Measurements from ENCODE around the gene LMO3.

LMO3 gene

DNA sequence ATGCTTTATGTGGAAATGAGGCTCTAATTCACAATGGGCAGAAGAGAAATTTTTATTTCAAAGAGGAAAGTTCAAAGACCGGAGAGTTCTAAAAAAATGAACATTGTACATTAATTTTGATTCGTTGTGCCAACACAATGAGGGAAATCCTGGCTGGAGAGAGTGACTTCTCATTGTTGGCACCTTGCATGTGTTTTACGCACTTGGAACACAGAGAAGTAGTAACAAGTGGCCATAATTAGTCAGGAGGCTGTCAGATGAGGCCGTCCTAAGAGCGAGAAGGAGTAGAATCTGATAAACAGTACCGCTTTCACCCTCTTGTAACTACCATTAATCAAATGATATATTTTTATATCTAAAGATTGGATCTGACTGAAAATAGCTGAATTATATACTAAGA is 6.9 kb downstream of the LMO3 start:
- no peak for DNase-seq

DNA sequence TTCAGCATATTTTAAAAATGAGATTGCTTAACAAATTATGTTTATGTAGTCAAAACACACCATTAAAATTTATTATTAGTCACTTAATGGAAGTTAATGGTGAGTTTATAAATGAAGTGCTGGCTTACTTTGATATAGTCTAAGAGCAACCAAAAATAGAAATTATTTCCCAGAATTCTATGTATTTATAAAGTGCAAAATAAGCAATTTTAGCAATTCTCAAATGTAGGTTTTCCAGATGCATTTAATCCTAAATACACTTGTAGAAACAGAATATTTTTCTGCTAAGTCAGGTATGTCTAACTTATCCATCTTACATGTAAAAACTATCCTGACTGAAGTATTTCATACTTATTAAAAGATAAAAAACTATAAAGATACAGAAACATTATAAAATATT is 11.2 kb downstream of the LMO3 start:
- no peak for DNase-seq

DNA sequence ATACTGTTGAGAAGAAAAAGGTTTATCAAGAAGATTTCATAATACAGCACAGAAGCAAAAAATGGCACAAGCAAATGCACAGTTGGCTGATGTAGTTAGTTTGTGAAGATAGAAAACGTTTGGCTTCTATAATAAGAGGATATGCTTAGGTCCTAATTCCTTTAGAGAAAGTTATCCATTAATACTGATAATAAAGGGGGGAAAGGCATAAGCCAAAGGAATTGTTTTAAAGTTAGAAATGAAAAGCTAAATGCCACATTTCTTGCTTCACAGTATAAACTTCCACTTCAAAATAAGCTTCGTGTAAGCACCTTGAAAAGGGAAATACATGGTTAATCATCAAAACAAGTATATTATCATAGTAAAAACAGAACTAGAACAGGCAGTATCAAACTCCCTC is 12.4 kb downstream of the LMO3 start:
- DNase-seq, result no peak

DNA sequence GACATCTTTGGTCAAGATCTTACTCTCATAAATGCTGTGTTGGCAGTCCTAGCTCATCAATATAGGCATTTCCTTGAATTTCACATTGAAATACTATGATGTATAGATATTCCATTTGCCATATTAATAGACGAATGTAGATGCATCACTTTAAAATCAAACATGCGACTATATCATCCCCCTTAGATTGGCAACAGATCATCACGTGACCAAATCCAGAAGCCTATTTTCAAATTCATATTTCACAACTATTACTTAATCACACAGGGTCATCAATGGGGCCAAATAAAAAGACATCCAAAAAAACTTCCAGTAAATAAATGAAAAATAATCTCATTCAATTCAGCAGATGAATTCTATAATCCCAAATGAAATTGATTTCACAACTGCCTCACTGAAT is 15.3 kb downstream of the LMO3 start:
- no peak for DNase-seq

DNA sequence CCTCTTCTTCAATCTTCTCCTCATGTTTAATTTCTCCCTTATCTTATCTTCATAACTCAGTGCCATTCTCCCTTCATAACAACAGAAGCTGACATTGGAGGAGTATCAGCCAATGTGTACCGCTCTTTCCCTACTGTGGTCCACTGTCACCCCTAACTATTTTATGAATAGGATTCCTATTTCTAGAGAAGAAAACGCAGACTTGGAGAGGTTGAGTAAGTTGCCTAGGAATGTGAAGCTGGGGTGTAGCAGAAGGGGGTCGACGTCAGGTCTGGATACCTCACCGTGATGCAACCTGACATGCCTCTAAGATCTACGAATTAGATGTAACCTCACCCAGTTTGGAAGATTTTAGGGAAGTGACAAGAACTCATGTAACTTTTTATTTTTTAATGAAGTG is 17.1 kb downstream of the LMO3 start:
- DNase-seq, result no peak

DNA sequence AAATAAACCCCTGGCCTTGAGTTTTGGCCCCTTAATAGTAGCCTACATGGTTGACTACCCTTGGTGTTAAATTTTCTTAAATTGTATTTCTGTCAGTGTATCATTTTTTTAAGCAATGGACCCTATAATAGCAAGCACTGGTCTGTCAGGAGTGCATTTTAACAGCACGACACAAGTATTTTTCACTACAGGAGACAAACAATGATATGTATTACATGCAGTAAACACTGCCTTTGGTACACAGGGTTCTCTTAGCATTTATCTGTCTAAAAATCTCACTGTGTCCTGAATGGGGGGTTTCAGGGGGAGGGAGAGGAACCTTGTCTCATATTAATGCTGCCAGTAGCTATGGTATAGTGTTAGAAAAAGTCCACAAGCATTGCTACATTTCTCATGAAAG is 18.4 kb downstream of the LMO3 start:
- DNase-seq, result no peak

DNA sequence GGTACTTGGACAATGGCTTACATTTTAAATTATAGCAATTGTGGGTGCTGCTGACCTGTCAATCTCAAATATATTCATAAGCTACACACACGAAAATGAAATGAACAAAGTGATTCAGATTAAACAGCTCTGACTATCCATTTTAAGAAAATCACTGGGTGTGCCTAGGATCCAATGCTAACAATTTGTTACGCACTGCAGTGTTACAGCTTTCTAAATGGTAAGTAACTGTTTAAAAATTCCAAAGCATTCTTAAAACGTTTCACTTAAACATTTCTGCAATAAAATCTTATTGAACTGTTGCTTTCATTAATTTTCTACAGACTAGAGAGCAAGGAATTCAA is 18.9 kb downstream of the LMO3 start:
- no peak for DNase-seq

DNA sequence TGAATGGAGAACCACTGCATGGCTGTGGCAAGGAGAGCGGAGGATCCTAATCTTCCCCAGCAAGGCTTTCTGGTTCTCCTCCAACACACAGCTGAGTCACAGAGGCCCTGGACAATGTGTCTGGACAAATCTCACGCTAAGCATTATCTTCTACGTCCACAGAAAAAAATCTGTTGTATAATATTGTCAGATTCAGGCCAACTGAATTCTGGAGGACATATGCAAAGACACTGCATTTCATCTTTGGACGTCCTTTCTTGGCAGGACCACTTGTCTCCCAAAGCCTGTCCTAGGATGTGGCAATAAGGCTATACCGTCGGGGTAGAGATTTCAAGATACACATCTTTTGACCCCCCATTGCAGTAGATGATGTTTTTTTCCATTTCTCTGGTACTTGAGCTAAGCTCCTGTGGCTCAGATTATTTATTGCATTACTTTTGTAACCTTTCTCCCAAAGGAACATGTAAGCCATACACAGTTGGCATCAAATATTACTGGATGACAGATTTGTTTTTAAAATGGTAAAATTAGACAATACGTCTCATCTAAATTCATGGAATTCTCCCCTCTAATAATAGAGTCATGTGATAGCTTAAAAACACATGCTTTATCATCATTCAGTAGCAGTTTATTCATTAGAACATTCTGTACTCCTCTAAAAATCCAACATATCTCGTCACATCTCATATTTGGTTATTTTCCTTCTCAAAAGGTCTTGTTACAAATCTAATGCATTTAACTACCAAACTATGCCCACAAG is 19.4 kb downstream of the LMO3 start:
- no peak for DNase-seq

DNA sequence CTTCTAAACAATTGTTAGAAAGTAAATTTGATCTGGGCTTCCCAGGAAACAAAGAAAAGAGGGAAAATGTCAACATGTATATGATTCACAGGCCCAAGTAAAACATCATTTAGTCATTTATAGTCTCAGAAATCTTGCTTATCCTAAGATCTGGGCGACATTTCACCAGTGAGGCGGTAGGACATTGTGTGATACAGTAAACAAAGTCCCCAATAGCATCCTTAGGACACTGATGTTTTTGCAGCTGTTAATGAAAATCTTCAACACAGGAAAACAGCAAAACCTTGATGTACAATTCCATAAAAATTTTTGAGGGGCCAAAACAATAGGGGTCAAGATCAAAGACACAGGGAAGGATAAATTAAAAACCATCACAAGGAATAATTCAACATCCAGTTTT is 20.2 kb downstream of the LMO3 start:
- no peak for DNase-seq

DNA sequence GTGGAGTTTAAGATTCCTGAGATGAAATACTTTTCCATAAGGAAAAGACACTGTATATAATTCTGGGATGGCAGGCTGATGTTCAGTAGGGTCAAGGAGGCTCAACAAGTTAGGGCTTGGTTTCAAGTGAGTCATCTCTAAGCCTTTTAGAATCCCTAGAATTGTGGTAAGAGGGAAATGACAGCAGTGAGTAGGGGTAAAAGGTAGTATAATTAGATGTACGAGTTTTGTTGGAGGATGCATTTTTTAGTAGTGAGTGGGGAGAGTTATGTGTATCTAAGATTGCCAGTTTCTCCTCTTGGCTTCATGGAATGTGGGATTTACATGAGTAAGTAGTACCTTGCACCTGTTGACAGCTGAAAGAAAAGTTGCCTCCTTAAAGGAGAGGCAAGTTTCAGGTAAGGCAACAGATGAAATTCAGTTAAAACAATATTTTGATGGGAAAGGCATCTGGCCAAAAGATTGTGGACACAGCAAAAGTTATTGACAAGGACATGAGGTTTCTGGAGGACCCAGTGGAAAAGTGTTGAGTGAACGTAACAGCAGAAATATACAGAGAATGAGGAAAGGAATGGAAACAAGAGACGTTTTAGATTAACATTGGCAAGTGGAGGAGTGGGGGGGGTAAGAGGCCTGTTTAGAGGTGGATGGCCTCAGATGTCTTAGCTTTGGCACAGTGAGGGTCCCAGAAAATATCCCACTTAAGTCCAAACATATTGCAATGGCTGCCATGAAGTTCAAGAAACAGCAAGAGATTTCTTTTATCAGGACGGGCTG is 21.8 kb downstream of the LMO3 start:
- no peak for DNase-seq

DNA sequence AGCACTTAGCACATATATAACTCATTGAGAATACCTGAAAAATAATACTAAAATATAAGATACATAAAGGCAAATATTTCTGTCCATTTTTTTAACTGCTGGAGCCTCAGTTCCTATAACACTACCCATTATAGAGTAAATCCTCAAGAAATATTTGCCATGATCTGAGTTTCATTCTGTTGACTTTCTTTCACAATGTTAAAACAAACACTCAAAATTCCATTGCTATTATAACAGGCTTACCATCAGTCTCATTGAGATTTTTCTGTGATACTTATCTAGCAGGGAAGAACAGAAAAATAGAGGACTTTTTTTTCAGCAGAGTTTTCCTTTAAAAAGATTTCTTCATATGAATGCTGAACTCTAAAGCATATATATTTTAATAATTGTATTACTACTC is 24.5 kb downstream of the LMO3 start:
- no peak for DNase-seq

DNA sequence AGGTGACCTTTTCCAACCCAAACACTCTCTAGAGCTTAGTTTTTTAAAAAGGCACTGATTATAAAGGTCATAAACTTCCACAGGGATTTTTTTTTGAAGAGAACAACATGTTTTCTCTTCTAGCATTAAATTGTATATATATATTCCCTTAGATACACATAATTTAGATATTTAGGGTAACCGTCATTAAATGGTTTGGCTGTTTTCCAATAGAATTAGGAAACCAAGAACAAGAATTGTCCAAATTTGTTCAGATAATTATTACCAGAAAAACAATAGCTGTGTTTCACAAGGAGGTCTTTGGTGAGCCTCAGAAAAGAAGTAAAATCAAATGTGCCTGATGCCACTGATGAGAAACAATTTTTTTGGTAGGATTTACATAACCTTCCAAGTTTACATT is 26.9 kb downstream of the LMO3 start:
- no peak for DNase-seq

DNA sequence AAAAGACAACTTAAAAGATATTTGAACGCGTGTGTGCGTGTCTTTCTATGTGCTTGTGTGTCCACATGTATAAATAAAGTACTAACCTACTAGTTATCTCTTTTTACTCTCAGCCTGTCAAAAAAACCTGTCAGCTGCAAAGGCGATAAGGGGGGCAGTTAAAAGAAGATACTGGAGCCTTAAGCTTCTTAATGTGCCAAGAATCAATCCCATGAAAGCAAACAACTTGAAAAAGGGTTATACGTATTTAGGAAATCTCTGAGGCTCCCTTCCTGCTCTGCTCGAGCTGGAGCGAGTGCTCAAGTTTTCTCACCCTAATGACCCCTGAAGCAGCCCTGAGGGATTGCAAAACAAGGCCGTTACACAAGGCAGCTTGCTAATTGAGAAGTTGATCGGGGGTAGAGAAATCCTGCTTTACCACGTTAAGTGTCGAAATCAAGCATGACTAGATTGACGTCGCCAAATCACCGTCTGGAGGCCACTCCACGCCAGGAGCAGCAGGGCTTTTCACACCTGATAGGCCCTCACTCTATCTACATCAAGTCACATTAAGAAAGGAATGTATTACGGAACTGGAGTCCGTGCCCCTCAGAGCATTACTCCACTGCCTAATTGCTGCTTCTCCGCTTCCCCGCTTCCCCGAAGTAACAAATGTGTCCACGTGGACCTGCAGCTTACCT is 32.4 kb downstream of the LMO3 start:
- DNase-seq, result no peak

DNA sequence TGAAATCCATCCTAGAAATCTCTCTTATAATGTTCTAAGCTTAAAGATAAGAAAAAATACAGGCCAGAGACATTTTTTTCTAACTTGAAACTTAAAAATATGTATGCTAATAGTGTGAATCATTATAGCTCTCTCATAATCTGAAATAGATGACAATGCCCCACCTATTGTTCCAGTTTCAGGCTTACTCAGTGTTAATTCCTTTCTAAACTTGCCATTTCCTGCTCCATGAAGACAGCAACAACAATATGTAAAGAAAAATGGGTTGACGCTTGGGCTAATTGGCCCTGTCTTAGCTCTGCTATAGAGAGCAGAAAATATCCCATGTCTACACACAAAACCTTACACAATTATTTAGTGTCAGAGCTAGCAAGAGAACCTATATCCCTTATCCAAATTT is 37.1 kb downstream of the LMO3 start:
- DNase-seq, result no peak

DNA sequence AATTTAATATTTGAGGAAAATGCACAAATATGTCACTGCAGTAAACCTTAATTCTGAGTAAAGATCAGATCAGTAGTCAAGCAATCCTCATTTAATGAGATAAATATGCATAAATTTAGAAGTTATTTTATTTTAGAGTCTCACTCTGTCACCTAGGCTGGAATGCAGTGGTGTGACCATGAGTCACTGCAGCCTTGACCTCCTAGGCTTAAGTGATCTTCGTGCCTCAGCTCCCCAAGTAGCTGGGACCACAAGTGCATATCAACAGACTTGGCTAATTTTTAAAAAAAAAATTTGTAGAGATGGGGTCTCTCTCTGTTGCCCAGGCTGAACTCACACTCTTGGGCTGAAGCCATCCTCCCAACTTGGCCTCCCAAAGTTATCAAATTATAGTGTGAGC is 41.3 kb downstream of the LMO3 start:
- no peak for DNase-seq

DNA sequence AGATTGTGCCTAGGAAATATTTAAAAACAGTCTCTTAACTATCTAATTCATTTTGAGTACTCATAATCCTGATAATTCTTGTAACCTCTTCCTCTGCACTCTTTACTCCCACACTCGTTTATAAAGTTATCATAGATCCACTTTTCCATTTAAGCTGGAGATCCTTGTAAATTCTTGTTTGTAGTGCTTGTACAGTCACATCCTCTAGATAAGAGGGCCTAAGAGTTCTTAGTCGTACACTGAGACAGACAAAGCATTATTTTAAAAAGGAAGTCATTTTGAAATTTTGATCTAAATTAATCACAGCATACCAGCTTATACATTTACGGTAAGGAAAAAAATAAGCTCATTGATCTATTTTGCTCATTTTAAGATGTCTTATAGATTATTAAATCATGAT is 42.5 kb downstream of the LMO3 start:
- DNase-seq, result no peak

DNA sequence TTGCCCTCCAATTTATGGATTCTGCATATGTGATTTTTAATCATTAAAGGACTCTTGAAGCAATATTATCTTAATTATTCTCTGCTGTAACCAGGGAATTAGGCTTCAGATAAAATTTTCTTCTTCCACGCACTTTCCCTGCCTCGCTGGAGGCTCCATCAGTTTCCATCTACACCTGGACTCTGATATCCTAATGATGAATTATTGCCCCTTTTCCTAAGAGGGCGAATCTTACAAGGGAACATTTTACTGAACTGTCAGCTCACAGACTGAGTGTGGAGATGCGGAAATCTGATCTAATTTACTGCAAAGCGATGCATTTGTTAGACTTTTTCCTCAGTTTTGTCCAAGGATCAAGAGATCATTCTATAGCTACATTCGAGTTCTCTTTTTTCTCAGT is 43.0 kb downstream of the LMO3 start:
- no peak for DNase-seq

DNA sequence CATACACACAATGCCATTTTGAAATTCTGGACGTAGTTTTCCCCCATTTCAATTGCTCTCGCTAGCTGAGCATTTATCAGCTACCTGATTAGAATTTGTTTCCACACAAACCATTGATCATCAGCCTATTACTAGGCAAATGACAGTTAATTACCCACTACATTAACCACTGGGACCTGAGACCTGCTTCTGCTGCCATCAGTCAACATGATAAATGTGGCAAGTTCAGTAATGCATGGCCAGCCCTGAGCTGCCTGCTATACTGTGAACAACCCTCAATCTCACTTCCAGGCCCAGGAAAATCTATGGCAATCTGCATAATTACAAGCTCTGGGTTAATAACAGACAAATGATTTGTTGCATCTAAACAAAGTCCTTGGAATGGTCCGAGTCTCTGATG is 43.5 kb downstream of the LMO3 start:
- no peak for DNase-seq

DNA sequence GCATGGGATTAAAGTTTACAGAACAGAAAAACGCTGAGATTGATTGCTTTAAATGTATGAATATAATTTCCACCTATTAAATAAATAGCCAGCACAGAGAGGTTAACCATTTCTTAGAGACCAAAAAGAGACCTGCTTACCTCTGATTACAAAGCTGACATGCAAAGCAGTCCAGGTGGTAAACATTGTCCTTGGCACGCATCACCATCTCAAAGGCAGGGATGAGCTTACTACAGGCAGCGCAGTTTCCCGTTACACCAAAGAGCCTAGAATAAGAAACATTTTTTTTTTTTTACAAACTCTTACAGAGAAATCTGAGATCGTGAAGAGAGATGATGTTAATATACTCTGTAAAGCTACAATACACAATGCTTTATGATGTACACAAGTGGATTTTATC is 45.7 kb downstream of the LMO3 start:
- no peak for DNase-seq

DNA sequence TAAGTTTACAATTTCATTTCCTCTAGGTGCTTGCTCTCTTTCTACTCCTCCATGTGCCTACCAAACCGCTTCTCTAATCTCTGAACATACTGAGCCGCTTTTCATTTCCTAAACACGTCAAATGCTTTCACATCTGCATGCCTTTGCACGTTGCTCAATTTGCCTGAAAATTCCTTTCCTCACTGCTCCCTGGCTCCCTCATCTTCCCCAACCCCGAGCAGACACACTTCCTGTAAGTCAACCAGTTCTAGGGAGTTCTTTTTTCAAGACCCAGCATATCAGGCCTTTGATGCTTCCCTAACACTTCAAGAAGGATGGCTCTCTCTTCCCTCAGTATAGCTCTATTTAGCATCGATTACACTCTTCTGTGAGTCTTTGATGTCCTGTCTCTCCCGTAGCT is 50.3 kb downstream of the LMO3 start:
- DNase-seq, result no peak

DNA sequence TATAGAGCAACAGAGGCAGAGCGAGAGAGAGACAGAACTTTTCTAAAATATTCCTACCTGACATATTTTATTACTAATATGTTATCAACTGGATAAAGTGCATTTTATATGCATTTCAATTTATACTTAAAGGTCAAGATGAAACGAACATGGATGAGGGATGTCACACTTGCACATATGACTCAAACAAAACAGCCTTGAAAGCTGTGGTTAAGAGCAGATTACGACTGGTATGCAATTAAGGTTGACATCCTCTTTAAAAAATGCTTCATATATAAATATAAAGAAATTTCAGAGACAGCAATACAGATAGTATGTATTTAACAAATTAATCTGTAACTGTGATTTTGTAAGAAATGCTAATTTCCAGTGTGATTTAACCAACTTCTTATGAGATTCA is 52.5 kb downstream of the LMO3 start:
- no peak for DNase-seq

DNA sequence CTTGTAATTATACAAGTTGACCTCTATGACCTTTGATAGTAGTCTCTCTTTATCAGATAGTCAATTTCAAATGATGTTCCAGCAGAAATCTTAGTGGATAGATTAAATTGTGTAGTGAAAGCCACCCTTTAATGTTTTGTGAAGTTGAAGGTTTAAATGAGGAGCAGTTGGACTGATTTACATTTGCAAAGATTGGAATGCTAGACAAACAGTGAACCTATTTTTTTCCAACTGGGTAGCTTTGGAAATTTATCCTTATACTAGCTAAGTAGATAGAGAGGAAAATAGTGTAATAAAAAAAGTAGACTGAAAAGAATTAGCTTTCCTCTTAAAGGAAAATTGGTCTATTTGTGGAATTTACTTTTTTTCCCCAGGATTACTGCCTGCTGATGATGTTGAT is 53.7 kb downstream of the LMO3 start:
- DNase-seq, result no peak

DNA sequence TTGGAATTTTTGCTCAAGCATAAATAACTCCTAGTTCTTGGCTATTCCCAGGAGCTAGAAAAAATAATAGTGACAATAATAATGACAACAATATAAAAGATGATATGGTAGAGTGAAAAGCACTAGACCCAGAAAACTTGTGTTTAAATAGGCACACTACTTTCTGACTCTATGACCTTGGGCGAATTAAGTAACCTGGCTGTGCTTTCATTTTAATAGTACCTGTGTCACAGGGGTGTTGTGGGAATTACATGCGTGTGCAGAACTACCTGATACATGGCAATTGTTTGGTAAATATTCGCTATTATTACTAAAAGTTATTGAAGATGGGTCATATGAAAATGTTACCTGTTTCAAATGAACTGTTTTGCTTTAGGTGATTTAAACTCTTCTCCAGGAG is 60.1 kb downstream of the LMO3 start:
- no peak for DNase-seq

DNA sequence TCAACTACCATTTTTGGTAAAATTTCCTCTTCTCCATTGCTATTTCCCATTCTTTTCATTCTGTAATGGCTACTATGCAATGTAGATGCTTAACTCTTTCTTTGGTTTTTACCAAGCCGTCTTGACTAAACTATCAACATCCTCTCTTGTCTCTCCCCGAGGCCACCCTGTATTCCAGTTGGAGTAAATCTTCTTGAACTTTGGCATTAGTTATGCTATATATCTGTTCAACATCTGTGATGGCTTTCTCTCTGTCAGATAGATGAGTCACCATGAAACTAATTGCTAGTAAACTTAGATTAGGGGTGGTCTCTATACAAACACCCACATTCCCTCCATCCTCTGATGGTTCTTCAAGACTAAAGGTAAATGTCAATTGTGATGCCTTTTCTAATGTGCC is 63.4 kb downstream of the LMO3 start:
- no peak for DNase-seq

Data from activated naive CD4-positive, alpha-beta T cell treated with anti-CD3 and anti-CD28 coated beads, Interleukin-2, amount 50 U/mL, for 16 hours (primary cell).